GM10266 (cell line): Measurements from ENCODE around the gene MTCL1.

Experiments used
- DNase-seq: peaks from one replicate; pipeline ENCODE4 v3.0.0; 2012; ENCODE audit errors: extremely low spot score
- CTCF ChIP-seq: IDR thresholded peaks from 2 replicates; pipeline ENCODE4 v1.5.1; 2012; ENCODE audit warnings: mild to moderate bottlenecking, low read depth; ENCODE audit not compliant: control insufficient read depth, insufficient read depth; ENCODE audit errors: missing control alignments

The MTCL1 gene

DNA sequence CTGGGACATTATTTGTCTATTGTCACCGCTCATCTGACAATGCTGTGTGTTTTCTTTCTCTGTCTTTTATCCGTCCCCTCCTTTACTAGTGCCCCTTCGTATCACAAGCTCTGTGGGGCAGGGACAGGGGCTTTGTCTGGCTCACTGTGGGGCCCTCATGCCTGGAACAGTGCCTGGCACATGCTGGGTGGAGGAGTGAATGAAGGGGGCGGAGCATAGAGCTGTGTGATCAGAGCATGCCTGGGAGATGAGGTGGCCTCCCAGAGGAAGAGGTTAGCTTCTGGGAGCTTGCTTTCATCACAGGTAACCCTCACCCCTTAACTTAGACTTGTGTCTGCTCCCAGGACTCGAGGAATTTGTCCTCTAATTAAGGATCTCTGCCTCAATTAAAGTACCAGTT lies 16.4 kb downstream of the MTCL1 start:
- no peak for DNase-seq
- TF ChIP-seq CTCF, result no peak

GRCh38 chr18:8722946-8723820 lies 17.8 kb downstream of the MTCL1 start:
- no peak for TF ChIP-seq CTCF
- no peak for DNase-seq

DNA sequence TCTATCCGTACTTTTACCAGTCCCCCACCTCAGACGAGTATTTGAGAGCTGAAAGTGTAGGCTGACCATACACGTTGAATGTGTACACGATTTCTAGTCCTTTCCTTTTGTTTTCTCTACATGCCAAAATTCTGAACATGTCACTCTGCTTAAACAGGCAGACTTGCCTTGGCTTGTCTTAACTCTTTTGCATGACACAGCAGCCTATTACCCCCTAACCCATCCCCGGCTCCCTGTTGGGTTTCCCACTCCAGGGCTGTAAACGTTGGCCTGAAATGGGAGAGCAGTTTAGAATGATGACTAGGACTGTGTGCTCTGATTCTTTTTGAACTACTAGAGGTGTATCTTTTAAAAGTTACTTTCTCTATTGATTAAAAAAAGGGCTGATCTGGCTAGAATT lies 19.1 kb downstream of the MTCL1 start:
- no peak for DNase-seq
- TF ChIP-seq CTCF, result no peak

- no peak for TF ChIP-seq CTCF
- DNase-seq, result no peak
These were observed 20.9 kb downstream of the MTCL1 start for GRCh38 chr18:8726281-8726680.

DNA sequence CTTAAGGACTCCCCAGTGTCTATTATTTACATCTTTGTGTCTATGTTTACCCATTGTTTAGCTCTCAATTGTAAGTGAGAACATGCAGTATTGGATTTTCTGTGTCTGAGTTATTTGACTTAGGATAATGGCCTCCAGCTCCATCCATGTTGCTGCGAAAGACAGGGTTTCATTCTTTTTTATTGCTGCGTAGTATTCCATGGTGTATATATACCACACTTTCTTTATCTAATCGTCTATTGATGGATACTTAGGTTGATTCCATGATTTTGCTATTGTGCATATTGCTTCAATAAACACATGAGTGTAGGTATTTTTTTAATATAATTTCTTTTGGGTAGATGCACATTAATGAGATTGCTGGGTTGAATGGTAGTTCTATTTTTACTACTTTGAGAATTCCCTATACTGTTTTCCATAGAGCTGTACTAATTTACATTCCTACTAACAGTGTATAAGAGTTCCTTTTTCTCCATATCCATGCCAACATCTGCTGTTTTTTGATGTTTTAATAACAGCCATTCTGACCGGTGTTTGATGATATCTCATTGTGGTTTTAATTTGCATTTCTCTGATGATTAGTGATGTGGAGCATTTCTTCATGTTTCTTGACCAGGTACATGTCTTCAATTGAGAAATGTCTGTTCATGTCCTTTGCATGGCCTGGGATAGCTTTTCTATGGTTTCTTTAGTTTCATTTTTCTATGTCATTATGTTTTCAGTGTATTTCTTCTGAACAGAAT lies 21.8 kb downstream of the MTCL1 start:
- TF ChIP-seq CTCF, result no peak
- no peak for DNase-seq

DNA sequence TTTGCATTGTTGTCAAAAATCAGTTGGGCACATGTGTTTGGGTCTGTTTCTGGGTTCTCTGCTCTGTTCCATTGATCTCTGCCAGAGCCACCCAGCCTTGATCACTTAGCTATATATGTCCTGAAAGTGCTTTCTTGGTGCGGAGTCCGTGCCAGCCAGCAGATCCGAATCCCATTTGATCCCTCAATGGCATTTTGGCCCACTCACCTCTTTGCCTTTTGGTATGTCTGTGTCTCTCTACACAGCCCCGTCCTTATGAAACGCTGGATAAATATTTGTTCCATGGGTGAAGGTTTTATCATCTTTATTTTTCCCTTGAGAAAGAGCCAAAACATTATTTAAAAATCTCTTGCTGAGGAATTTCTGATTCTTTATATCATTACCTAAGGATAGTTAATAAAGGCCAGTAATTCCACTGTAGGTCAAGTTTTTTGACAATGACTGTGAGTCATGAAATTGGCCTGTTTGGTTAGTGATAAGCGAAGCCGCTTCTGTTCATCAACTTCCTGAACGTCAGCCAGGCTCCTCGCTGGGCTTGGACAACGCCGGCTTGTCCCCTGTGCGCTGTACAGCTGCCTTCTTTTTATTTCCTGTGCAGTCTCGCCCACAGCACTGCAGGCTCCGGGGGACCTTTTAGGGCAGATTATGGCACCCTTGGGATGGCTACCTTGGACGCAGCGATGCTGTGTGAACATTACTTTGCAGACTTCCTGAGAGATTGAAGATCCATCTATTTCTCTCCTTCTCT lies 24.9 kb downstream of the MTCL1 start:
- no peak for TF ChIP-seq CTCF
- no peak for DNase-seq
